ENCODE data around the gene GSK3B. TPM values are rescaled to one million over a fixed set of nuclear protein-coding genes. Genes with fewer than 3 reads are reported as not detected.

Gene GSK3B
- total and polyA plus RNA-seq, 2 donors (not counting 1 experiment from before 2014, with no cell fraction given): 12.3 to 33.3 TPM

GRCh38 chr3:119783883-119784282, 310.4 kb downstream of the GSK3B start:
- Histone ChIP-seq H3K4me3 (ENCODE audit: control extremely low read depth in 1 of 5, extremely low read depth in 1 of 5, insufficient read depth in 1 of 5, low read depth in 2 of 5, low read length in 4 of 5) (no peak overlapping the region), H3K9me3 (ENCODE audit: control extremely low read depth in 1 of 3, control insufficient read depth in 2 of 3, insufficient read depth in 1 of 3, low read length in 2 of 3) (no peaks in the 10 kb centered on the region), H3K27me3 (replicated peaks in 1 of 4; ENCODE audit: control extremely low read depth in 1 of 4, control insufficient read depth in 3 of 4, insufficient read depth in 4 of 4, low read length in 3 of 4) (no peaks in the 10 kb centered on the region), H3K27ac (ENCODE audit: low read length in 2 of 2) (no peak overlapping the region), H3K4me1 (ENCODE audit: control insufficient read depth in 2 of 2, insufficient read depth in 2 of 2, low read length in 2 of 2) (no peaks in the 10 kb centered on the region), H4K20me1 (ENCODE audit: control insufficient read depth, insufficient read depth, low read length, poor library complexity, severe bottlenecking) (no peaks in the 10 kb centered on the region), H3K9ac (ENCODE audit: low read length) (no peak overlapping the region), H3K36me3 (replicated peaks in 1 of 2; ENCODE audit: control extremely low read depth in 1 of 2, control insufficient read depth in 1 of 2, extremely low read depth in 1 of 2, insufficient read depth in 2 of 2, low read length in 1 of 2) (no peaks in the 10 kb centered on the region), H3K79me2 (ENCODE audit: control insufficient read depth, insufficient read depth, low read length) (no peaks in the 10 kb centered on the region), H2AFZ (ENCODE audit: insufficient read depth, low read depth, low read length, poor library complexity, severe bottlenecking) (no peak overlapping the region), H3K4me2 (replicated peaks; ENCODE audit: low read depth, low read length, poor library complexity, severe bottlenecking) (no peak overlapping the region)
- intact Hi-C loops (cut with micrococcal nuclease): no loop called here
- no peak overlapping the region for H3K4me3 Mint-ChIP-seq
- no peaks in the 10 kb centered on the region for H3K27me3 Mint-ChIP-seq
- ChIA-PET CTCF (no interaction called here), POLR2A (no interaction called here)
- no peaks in the 10 kb centered on the region for H3K4me1 Mint-ChIP-seq
- 62% methylated on average over 6 of the region's 7 CpGs for WGBS (ENCODE audit: insufficient coverage)
- peaks cover 2% of the 10 kb centered on the region for H3K9me3 Mint-ChIP-seq (ENCODE audit: insufficient read depth)
- DNase-seq (no peak), ATAC-seq (ENCODE audit: low read depth) (no peak)
- no peak overlapping the region for H3K27ac Mint-ChIP-seq
- TF ChIP-seq EZH2 (IDR thresholded peaks at IDR 0.05; ENCODE audit: borderline replicate concordance, insufficient read depth, low read depth, low read length, poor library complexity, severe bottlenecking): no peak
- no peak for TF ChIP-seq CTCF (IDR thresholded peaks at IDR 0.05)

- no CpG with 5 or more reads among the region's 2 CpGs for WGBS (ENCODE audit: insufficient coverage)
- Histone ChIP-seq H3K4me2 (replicated peaks; ENCODE audit: low read depth, low read length, poor library complexity, severe bottlenecking) (no peak overlapping the region), H3K27me3 (replicated peaks in 1 of 4; ENCODE audit: control extremely low read depth in 1 of 4, control insufficient read depth in 3 of 4, insufficient read depth in 4 of 4, low read length in 3 of 4) (no peaks in the 10 kb centered on the region), H3K4me1 (ENCODE audit: control insufficient read depth in 2 of 2, insufficient read depth in 2 of 2, low read length in 2 of 2) (no peaks in the 10 kb centered on the region), H3K27ac (ENCODE audit: low read length in 2 of 2) (no peak overlapping the region), H3K4me3 (ENCODE audit: control extremely low read depth in 1 of 5, extremely low read depth in 1 of 5, insufficient read depth in 1 of 5, low read depth in 2 of 5, low read length in 4 of 5) (no peak overlapping the region), H3K36me3 (replicated peaks in 1 of 2; ENCODE audit: control extremely low read depth in 1 of 2, control insufficient read depth in 1 of 2, extremely low read depth in 1 of 2, insufficient read depth in 2 of 2, low read length in 1 of 2) (no peaks in the 10 kb centered on the region), H3K79me2 (ENCODE audit: control insufficient read depth, insufficient read depth, low read length) (no peaks in the 10 kb centered on the region), H3K9ac (ENCODE audit: low read length) (no peak overlapping the region), H3K9me3 (ENCODE audit: control extremely low read depth in 1 of 3, control insufficient read depth in 2 of 3, insufficient read depth in 1 of 3, low read length in 2 of 3) (no peaks in the 10 kb centered on the region), H2AFZ (ENCODE audit: insufficient read depth, low read depth, low read length, poor library complexity, severe bottlenecking) (no peak overlapping the region), H4K20me1 (ENCODE audit: control insufficient read depth, insufficient read depth, low read length, poor library complexity, severe bottlenecking) (no peaks in the 10 kb centered on the region)
- intact Hi-C loops (cut with micrococcal nuclease): no loop called here
- Mint-ChIP-seq H3K9me3 (ENCODE audit: insufficient read depth) (no peaks in the 10 kb centered on the region), H3K27me3 (no peaks in the 10 kb centered on the region), H3K4me3 (no peak overlapping the region), H3K4me1 (no peaks in the 10 kb centered on the region), H3K27ac (no peak overlapping the region)
- ATAC-seq (ENCODE audit: low read depth) (no peak), DNase-seq (no peak)
- TF ChIP-seq CTCF (IDR thresholded peaks at IDR 0.05) (no peak), EZH2 (IDR thresholded peaks at IDR 0.05; ENCODE audit: borderline replicate concordance, insufficient read depth, low read depth, low read length, poor library complexity, severe bottlenecking) (no peak)
- CTCF ChIA-PET: no interaction called here
- POLR2A ChIA-PET: no interaction called here
These were observed 311.0 kb downstream of the GSK3B start for GRCh38 chr3:119783255-119783654.

All from B cell (primary cell).